Inflammatory macrophage treated with lipopolysaccharide for 4 hours (primary cell): ENCODE measurements around the gene OLFM1.
"Not testable (repeated sequence)": the region's sequence is repeated elsewhere in the genome, so short reads cannot be mapped to it uniquely, and the experiment has no call there.

Experiments used
- DNase-seq: peaks from one replicate; pipeline ENCODE4 v3.0.0-alpha.2; 2020

Gene OLFM1

DNA sequence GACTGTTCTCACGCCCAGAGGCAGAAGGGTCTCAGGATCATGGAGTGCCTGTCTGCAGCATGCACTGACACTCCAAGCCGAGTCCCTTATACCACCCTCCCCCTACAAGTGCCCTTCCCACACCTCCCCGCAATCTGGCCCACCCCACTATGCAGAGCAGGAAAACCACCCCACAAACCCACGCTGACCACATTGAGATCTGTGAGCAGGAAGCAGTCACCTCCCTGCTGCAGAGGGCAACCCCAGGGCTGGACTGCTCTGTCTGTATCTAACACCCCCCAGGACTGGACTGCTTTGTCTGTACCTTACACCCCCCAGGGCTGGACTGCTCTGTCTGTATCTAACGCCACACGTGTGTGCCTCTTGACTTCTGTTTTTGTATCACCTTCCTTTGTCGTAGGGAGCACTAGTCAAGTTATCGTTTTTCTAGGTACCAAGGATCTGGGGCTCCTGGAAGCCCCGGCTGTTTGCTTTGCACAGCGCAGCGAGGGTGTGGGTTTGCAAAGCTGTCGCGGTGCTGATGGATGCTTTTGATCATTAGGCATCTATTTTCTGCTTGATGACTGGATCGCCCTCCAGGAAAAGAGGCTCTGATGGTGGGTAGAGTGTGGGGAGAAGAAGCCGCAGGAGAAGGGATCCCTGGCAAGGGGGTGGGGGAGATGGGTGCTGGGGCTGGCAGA lies 21.5 kb downstream of the OLFM1 start:
- no peak for DNase-seq

DNA sequence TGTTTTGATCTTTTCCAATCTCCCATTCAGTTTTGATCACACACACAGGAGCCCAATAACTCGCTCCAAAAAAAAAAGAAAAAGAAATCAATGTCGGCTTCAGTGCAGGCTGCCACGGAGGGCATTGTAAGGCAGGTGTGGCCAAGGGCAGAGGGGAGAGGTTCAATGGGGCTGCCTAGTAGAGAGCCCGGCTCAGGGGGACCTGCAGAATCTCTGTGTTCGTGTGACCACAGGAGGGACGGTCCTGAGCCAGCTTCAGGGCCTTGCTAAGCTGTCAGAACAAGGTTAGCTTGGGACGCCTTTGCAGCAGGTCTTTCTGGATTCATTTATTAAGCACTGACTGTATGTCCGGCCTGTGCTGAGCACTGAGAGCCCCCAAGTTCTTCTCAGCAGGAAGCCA lies 22.2 kb downstream of the OLFM1 start:
- no peak for DNase-seq

DNA sequence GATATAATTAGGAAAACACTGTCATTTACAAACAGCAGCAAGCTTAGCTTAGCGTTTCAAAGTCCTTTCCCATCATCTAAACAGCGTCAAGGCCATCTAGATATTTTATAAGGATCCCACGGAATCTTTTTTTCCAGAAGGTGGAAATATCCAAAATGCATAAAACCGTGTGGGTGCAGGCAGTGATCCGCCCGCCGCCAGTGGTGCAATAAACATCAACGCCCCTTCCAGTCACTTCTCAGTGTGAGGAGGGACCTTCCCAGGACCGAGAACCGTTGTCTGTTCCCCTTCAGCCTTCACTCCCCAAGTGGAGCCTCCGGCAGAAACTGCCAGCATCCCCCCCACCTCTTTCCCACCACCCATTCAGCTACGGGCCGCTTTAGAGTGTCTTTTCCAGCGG lies 22.9 kb downstream of the OLFM1 start:
- no peak for DNase-seq

GRCh38 chr9:135111600-135111999 lies 24.1 kb downstream of the OLFM1 start:
- DNase-seq, result not testable (repeated sequence)

DNA sequence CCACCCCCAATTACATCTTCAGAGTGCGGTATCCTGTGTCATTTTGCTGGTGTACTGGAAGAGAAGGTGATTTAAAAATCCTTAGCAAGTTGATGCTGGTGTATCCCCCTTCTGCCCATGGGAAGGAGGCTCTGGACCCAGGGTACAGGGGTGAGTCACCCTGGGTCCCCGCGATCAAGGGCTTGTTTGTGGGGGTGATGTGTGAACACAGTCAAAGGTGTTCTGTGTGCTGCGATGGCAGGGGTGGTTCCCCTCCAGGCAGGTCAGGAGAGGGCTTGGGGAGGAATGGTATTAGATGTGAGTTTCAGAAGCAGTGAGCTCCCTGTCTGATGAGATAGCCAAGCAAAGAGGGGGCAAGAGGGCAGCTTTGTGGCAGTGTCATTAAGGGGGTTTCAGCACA lies 28.9 kb downstream of the OLFM1 start:
- no peak for DNase-seq

- DNase-seq, result no peak
Measured at GRCh38 chr9:135116881-135117280, 29.4 kb downstream of the OLFM1 start.

- DNase-seq, result no peak
Measured at GRCh38 chr9:135117281-135117680, 29.8 kb downstream of the OLFM1 start.

DNA sequence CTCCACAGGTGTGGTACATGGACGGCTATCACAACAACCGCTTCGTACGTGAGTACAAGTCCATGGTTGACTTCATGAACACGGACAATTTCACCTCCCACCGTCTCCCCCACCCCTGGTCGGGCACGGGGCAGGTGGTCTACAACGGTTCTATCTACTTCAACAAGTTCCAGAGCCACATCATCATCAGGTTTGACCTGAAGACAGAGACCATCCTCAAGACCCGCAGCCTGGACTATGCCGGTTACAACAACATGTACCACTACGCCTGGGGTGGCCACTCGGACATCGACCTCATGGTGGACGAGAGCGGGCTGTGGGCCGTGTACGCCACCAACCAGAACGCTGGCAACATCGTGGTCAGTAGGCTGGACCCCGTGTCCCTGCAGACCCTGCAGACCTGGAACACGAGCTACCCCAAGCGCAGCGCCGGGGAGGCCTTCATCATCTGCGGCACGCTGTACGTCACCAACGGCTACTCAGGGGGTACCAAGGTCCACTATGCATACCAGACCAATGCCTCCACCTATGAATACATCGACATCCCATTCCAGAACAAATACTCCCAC lies 32.1 kb downstream of the OLFM1 start:
- DNase-seq, result no peak

DNA sequence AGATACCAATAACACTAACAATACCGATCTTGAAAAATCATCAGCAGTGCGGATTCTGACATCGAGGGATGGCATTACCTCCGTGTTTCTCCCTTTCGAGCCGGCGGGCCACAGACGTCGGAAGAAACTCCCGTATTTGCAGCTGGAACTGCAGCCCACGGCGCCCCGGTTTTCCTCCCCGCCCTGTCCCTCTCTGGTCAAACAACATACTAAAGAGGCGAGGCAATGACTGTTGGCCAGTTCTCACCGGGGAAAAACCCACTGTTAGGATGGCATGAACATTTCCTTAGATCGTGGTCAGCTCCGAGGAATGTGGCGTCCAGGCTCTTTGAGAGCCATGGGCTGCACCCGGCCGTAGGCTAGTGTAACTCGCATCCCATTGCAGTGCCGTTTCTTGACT lies 32.8 kb downstream of the OLFM1 start:
- no peak for DNase-seq

DNA sequence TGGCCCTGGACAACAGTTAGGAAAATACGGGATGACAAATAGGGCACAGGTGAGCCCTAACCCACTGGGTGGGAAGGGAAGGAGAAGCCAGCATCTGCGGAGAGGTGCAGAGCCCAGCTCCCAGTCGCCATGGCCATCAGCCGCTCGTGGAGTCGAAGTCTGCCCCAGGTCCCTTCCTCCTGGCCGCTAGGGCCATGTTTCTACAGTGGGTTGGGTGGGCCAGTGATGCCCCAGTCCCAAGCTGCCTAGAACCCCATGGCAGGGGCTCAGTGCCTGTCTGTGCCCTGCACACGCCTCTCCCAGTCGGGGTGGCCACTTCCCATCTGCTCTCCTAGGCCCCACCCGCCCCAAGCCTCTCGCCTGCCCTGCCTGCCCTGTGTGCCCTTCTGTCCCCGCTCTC lies 34.8 kb downstream of the OLFM1 start:
- no peak for DNase-seq

DNA sequence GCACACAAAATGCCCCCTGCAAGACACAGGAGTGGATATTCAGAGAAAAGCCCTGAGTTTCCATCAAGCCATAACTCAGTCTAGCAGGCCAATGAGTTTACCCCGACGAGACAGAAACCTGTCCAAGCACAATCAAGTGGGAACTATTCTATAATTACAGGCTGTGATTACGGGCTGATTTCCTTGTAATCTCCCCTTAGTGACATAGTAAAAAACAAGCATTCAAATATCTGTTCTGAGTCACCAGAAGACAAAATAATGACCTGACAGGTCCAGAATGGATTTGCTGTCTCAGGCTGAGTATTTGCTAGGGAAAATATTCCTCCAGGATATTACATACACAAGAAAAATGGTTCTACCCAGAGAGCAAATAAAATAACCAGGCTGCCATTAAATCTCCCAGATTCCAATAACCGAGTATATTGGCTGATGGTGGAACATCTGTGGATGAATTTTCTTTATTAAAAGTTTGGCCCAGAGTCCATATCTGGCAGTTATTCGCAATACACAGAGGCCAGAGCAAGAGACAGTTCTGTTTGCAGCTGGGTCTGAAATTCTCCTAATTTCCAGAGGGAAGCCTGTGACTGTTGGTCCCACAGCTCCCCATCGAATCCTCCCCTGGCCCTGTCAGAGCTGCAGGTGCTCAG lies 35.8 kb downstream of the OLFM1 start:
- no peak for DNase-seq

DNA sequence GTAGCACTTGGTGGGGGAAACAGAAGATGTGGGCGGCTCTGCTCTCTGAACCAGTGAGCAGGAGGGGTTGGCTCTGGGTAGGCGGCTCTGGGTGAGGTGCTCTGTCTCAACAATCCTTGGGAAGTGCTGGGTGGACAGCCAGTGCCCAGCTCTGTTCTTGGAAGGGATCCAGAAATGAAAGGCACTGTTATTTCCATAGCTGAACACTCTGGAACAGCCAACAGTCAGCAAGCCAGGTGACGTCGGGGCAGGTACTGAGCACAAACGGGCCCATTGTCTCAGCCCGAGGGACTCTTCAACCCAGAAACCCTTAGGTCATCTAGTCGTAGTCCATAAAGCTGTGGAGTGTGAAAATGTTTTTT lies 36.3 kb downstream of the OLFM1 start:
- DNase-seq, result no peak

DNA sequence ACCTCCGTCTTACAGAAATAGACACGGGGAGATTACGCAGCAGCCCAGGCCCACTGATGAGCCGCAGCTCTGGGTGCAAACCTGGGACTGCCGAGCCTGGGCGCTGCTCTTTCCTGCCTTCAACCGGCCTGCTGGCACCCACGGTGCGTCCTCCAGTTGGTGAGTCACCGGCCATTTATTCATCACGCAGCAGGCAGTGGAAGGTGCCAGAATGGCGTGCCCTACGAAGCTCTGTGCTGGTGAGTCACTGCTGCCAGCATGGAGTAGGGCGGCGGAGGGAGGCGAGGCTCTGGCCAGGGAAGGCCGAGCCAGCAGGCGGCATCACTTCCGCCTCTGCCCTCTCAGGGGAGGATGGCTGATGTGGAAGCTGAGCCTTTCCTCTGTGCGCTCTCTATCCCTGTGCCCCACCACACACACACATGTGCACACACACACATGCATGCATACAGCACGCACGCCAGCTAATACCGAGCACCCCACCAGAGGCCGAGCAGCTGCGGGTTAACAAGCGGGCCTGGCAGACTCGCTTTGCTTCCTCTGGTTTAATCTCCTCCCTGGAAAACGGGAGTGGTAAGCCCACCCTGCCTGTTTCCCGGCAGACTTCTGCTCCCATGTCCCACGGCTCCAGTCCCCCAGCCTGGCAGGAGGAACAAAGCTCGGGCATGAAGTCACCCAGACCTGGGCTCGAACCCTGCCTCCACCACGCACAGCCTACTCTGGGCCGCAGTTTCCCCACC lies 39.2 kb downstream of the OLFM1 start:
- no peak for DNase-seq

DNA sequence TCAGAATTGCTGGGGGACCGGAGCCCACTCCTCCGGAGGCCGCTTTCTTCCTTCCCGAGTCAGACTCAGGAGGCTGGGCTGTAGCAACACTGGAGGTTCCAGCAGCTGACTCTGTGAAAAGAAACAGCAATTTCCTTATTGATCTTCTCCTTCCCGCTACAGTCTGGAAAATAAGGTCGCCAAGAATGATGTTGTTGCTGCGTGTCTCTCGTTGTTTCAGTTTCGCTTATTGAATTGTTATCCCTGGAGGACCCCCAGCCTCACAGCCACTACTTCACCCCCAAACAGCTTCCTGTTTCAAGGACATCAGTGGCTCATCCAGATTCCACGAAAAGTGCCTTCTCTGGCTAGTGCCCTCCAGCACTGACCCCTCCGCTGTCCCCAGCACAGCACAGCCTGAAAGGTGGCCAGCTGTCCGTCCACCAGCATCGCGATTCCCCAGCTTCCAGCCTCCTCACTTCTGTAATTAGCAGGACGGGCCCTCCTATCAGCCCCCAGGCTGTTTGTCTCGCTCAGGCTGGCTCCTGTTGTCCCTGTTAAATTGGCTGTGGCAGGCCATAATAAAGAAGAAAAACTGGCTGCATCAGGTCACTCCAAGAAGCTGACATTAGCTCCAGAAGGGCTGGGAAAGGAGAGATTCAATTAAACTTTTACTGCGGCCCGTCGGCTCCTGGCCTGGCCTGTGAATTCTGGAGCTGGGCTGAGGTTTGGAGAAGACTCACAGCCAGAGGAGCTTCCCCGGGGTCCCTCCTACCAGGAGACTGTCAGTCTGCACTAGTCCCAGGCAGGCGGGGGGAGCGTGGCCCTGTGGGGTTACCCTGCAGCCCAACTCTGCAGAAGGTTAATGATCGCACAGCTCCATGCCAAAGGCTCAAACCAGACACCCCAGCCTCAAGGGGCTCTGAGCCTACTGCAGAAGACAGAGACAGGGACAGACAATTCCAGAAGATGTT lies 40.5 kb downstream of the OLFM1 start:
- no peak for DNase-seq

GRCh38 chr9:135129137-135129695 lies 41.7 kb downstream of the OLFM1 start:
- DNase-seq, result no peak

- peak; percentile 62 for DNase-seq
Measured at GRCh38 chr9:135130207-135130976, 42.9 kb downstream of the OLFM1 start.

DNA sequence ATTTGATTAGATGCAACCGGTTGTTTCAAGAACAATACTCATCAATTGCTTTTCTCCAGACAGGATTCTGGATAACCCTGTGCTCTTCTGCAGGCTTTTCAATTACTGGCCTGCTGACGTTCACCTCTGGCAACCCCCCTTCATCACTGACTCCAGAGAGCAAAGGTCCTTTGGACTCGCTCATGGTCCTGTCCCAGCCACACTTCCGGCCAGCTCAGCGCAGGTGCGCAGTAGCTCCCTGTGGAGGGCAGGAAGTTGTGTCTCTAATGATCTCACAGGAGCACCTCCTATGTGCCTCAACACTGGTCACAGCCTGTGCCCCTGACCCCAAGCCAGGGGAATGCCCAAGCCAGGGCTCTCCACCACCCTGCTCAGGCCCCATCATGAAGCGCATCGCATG lies 44.0 kb downstream of the OLFM1 start:
- no peak for DNase-seq

DNA sequence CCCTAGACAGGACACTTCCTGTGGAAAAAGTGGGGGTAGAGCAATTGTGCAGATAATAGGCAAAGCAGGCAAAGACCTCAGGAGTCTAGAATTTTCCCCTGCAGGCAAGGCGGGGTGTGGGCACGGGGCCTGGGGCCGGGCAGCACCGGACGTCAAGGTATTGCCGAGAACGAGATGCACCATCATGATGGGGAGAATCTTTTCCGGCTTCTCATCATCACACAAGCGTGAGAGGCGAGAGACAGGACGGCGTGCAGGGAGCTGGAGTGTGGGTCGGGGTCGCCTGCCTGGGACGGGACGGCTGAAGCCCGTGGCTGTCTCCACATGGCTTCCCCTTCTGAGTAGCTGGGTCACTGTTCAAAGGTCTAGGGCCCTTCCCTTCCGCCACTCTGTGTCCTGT lies 44.5 kb downstream of the OLFM1 start:
- DNase-seq, result no peak

DNA sequence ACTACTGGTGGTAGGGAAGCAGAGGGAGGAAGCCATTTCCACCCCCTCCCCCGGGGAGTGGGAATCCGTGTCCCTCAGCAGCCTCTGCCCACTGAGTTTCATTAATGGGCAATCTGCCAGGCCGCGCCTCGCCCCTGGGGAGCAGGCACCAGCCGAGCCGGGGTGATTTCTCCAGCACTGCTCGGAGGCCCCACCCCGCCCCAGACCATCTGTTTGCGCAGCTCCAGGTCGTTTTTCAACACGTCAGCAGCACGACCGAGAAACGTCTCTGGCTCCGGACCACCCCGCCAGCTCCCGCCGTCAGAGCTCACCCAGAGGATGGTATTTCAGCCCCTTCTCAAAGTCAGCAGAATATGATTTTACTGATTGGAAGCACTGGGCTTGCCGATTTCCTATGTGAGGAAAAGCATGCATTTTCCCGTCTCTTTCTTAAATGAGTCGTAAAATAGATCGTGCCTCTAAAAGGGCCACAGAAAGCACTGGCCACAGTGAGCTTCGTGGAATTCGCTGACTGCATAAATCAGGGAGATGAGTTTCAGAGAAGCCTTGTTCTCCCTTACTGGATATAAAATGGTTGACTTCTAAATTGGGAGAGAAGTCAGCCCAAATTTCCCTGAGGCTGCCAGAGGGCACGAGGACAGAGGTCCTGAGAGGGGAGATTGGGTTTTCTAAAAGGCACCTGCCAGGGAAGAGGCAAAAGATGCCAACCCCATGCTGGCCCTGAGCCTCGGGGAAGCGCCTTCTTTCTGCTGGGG lies 47.0 kb downstream of the OLFM1 start:
- no peak for DNase-seq

- peak; percentile 8 for DNase-seq
Measured at GRCh38 chr9:135135171-135135928, 47.9 kb downstream of the OLFM1 start.
